Renal cortical epithelial cell (primary cell): ENCODE results near the gene DNAJB8. TPM values are rescaled to one million over a fixed set of nuclear protein-coding genes. Genes with fewer than 3 reads are reported as not detected.
A peak's percentile ranks its signal among the peaks of the same experiment; 100 is the strongest.

ENCODE experiments used
- DNase-seq: peaks from one replicate; pipeline ENCODE4 v3.0.0-alpha.2; 2011; ENCODE audit warnings: low read depth
- total RNA-seq: library from RNA; depleted of rRNA; stranded (reverse); fragments of >200 nt; gene quantifications from 2 replicates; pipeline ENCODE4 v1.2.3, GENCODE V29; 2014

DNAJB8 gene
- total RNA-seq, 1 donor from 2014 or later, result not detected

GRCh38 chr3:128445357-128445756, 21.3 kb downstream of the DNAJB8 start:
- no peak for DNase-seq

- DNase-seq, result no peak
Observed at GRCh38 chr3:128443771-128444170, 22.9 kb downstream of the DNAJB8 start.

- DNase-seq, result no peak
Observed at GRCh38 chr3:128442949-128443348, 23.7 kb downstream of the DNAJB8 start.

- no peak for DNase-seq
Observed at GRCh38 chr3:128442070-128442469, 24.6 kb downstream of the DNAJB8 start.

GRCh38 chr3:128439226-128439625, 27.5 kb downstream of the DNAJB8 start:
- no peak for DNase-seq

- DNase-seq, result no peak
Observed at GRCh38 chr3:128438488-128439072, 28.1 kb downstream of the DNAJB8 start.

GRCh38 chr3:128436214-128436613, 30.5 kb downstream of the DNAJB8 start:
- DNase-seq, result no peak

GRCh38 chr3:128435561-128435960, 31.1 kb downstream of the DNAJB8 start:
- DNase-seq, result no peak

- DNase-seq, result peak; percentile 23
Observed at GRCh38 chr3:128435058-128435457, 31.6 kb downstream of the DNAJB8 start.

GRCh38 chr3:128434524-128434923, 32.2 kb downstream of the DNAJB8 start:
- DNase-seq, result no peak

- DNase-seq, result no peak
Observed at GRCh38 chr3:128433837-128434165, 32.9 kb downstream of the DNAJB8 start.

- DNase-seq, result no peak
Observed at GRCh38 chr3:128432971-128433836, 33.5 kb downstream of the DNAJB8 start.

- DNase-seq, result no peak
Observed at GRCh38 chr3:128432301-128432970, 34.3 kb downstream of the DNAJB8 start.

- DNase-seq, result no peak
Observed at GRCh38 chr3:128431803-128432300, 34.8 kb downstream of the DNAJB8 start.

GRCh38 chr3:128430731-128431130, 36.0 kb downstream of the DNAJB8 start:
- no peak for DNase-seq

GRCh38 chr3:128430301-128430700, 36.4 kb downstream of the DNAJB8 start:
- no peak for DNase-seq

- DNase-seq, result no peak
Observed at GRCh38 chr3:128429751-128430150, 36.9 kb downstream of the DNAJB8 start.

GRCh38 chr3:128429275-128429674, 37.4 kb downstream of the DNAJB8 start:
- no peak for DNase-seq

GRCh38 chr3:128427872-128428822, 38.5 kb downstream of the DNAJB8 start:
- no peak for DNase-seq

- no peak for DNase-seq
Observed at GRCh38 chr3:128427175-128427857, 39.4 kb downstream of the DNAJB8 start.
